SK-N-SH treated with all-trans-retinoic acid at 6 μM for 48 hours (cell line): ENCODE measurements around the gene KIAA0513.

Source experiments
- ATAC-seq: fragments of 200-7000 bp; cut with Tn5 transposase; 3 replicates; pipeline ENCODE4 v1.9.1; 2020; ENCODE audit warnings: mild to moderate bottlenecking, moderate library complexity
- ARNTL ChIP-seq: fragments of 450-650 bp; formaldehyde crosslinking; IDR thresholded peaks from 2 replicates; pipeline ENCODE4 v1.5.0; 2020; ENCODE audit warnings: low read depth, mild to moderate bottlenecking, moderate library complexity, borderline replicate concordance
- BACH2 ChIP-seq: fragments of 250-450 bp; sonication (Bioruptor Pico); IDR thresholded peaks from 2 replicates; pipeline ENCODE4 v1.9.0; 2021; ENCODE audit warnings: mild to moderate bottlenecking, borderline replicate concordance
- CREB5 ChIP-seq: fragments of 250-450 bp; sonication (Bioruptor Pico); IDR thresholded peaks from 2 replicates; pipeline ENCODE4 v1.5.1; 2020; ENCODE audit warnings: low read depth, mild to moderate bottlenecking, moderate library complexity
- CSDC2 ChIP-seq: fragments of 250-450 bp; sonication (Bioruptor Pico); IDR thresholded peaks from 2 replicates; pipeline ENCODE4 v1.5.0; 2020; ENCODE audit warnings: mild to moderate bottlenecking, moderate library complexity
- ESRRG ChIP-seq: fragments of 250-450 bp; sonication (Bioruptor Pico); IDR thresholded peaks from 2 replicates; pipeline ENCODE4 v1.6.1; 2021; ENCODE audit warnings: mild to moderate bottlenecking
- GLIS3 ChIP-seq: fragments of 250-450 bp; sonication (Bioruptor Pico); IDR thresholded peaks from 2 replicates; pipeline ENCODE4 v1.5.0; 2020; ENCODE audit warnings: mild to moderate bottlenecking, moderate library complexity
- OSR1 ChIP-seq: fragments of 250-450 bp; sonication (Bioruptor Pico); IDR thresholded peaks from 2 replicates; pipeline ENCODE4 v1.8.0; 2022; ENCODE audit warnings: moderate library complexity, mild to moderate bottlenecking, inconsistent platforms
- POU6F1 ChIP-seq: fragments of 250-450 bp; sonication (Bioruptor Pico); IDR thresholded peaks from 2 replicates; pipeline ENCODE4 v1.8.0; 2021; ENCODE audit warnings: low read depth, mild to moderate bottlenecking, moderate library complexity, borderline replicate concordance
- RARB ChIP-seq: fragments of 250-450 bp; sonication (Bioruptor Pico); IDR thresholded peaks from 2 replicates; pipeline ENCODE4 v1.8.0; 2021; ENCODE audit warnings: mild to moderate bottlenecking, moderate library complexity
- SNAI2 ChIP-seq: fragments of 250-450 bp; sonication (Bioruptor Pico); IDR thresholded peaks from 2 replicates; pipeline ENCODE4 v1.5.0; 2020; ENCODE audit warnings: mild to moderate bottlenecking, moderate library complexity
- TOX ChIP-seq: fragments of 250-450 bp; sonication (Bioruptor Pico); IDR thresholded peaks from 2 replicates; pipeline ENCODE4 v1.8.0; 2021; ENCODE audit warnings: mild to moderate bottlenecking, moderate library complexity, borderline replicate concordance
- ZC3H10 ChIP-seq: fragments of 250-450 bp; sonication (Bioruptor Pico); IDR thresholded peaks from 2 replicates; pipeline ENCODE4 v1.5.1; 2021; ENCODE audit warnings: mild to moderate bottlenecking, moderate library complexity
- ZFP3 ChIP-seq: fragments of 250-450 bp; sonication (Bioruptor Pico); IDR thresholded peaks from 2 replicates; pipeline ENCODE4 v1.5.0; 2020; ENCODE audit warnings: mild to moderate bottlenecking, moderate library complexity
- ZFP30 ChIP-seq: fragments of 450-650 bp; formaldehyde crosslinking; IDR thresholded peaks from 2 replicates; pipeline ENCODE4 v1.5.0; 2022; ENCODE audit warnings: mild to moderate bottlenecking, moderate library complexity
- ZNF565 ChIP-seq: fragments of 450-650 bp; formaldehyde crosslinking; conservative IDR thresholded peaks from 2 replicates; pipeline ENCODE4 v1.5.0; 2020; ENCODE audit warnings: low read depth, mild to moderate bottlenecking, moderate library complexity
- ZNF70 ChIP-seq: fragments of 450-650 bp; formaldehyde crosslinking; IDR thresholded peaks from 2 replicates; pipeline ENCODE4 v1.5.0; 2020; ENCODE audit warnings: mild to moderate bottlenecking, moderate library complexity
- ZNF8 ChIP-seq: fragments of 450-650 bp; formaldehyde crosslinking; IDR thresholded peaks from 2 replicates; pipeline ENCODE4 v1.5.0; 2020; ENCODE audit warnings: mild to moderate bottlenecking, moderate library complexity
- TF ChIP-seq, protein P1 (sequence below): fragments of 250-450 bp; sonication (Bioruptor Pico); IDR thresholded peaks from 2 replicates; pipeline ENCODE4 v1.8.0; 2020; ENCODE audit warnings: mild to moderate bottlenecking, moderate library complexity, borderline replicate concordance
- TF ChIP-seq, protein P2 (sequence below): fragments of 250-450 bp; sonication (Bioruptor Pico); IDR thresholded peaks from 2 replicates; pipeline ENCODE4 v1.5.0; 2020; ENCODE audit warnings: mild to moderate bottlenecking, moderate library complexity

KIAA0513 gene

GRCh38 chr16:85017151-85017550 is 10.4 kb upstream of the KIAA0513 start (continued):
- TF ChIP-seq BACH2 (CRISPR knock-in tag) (no peak), TOX (CRISPR knock-in tag) (no peak), ESRRG (no peak), OSR1 (CRISPR knock-in tag) (no peak), CSDC2 (no peak)

DNA sequence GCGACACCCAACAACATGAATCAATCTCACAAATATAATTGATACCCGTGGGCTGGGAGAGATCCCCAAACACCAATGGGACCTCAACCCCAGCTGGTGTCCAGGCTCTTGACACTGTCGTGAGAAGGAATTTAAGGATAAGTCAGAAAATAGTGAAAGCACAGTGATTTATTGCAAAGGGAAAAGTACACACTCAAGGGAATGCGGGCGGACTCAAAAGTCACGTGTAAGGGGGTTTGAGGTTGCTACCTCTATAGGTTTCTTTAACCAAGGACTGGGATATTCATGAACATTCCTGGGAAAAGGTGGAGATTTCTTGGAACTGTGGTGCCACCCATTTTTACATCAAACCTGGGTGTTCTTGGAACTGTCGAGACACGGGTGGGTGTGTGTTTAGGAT is 10.0 kb upstream of the KIAA0513 start:
- TF ChIP-seq ZNF565 (CRISPR knock-in tag) (no peak), CREB5 (CRISPR knock-in tag) (no peak), POU6F1 (no peak), ESRRG (no peak), ZFP3 (CRISPR knock-in tag) (no peak), ARNTL (no peak), SNAI2 (no peak), ZNF8 (CRISPR knock-in tag) (no peak), ZFP30 (no peak), GLIS3 (CRISPR knock-in tag) (no peak), ZC3H10 (CRISPR knock-in tag) (no peak), ZNF70 (CRISPR knock-in tag) (no peak)
- TF ChIP-seq, protein P1, sequence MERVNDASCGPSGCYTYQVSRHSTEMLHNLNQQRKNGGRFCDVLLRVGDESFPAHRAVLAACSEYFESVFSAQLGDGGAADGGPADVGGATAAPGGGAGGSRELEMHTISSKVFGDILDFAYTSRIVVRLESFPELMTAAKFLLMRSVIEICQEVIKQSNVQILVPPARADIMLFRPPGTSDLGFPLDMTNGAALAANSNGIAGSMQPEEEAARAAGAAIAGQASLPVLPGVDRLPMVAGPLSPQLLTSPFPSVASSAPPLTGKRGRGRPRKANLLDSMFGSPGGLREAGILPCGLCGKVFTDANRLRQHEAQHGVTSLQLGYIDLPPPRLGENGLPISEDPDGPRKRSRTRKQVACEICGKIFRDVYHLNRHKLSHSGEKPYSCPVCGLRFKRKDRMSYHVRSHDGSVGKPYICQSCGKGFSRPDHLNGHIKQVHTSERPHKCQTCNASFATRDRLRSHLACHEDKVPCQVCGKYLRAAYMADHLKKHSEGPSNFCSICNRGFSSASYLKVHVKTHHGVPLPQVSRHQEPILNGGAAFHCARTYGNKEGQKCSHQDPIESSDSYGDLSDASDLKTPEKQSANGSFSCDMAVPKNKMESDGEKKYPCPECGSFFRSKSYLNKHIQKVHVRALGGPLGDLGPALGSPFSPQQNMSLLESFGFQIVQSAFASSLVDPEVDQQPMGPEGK (CRISPR knock-in tag), result no peak
- TF ChIP-seq, protein P2, sequence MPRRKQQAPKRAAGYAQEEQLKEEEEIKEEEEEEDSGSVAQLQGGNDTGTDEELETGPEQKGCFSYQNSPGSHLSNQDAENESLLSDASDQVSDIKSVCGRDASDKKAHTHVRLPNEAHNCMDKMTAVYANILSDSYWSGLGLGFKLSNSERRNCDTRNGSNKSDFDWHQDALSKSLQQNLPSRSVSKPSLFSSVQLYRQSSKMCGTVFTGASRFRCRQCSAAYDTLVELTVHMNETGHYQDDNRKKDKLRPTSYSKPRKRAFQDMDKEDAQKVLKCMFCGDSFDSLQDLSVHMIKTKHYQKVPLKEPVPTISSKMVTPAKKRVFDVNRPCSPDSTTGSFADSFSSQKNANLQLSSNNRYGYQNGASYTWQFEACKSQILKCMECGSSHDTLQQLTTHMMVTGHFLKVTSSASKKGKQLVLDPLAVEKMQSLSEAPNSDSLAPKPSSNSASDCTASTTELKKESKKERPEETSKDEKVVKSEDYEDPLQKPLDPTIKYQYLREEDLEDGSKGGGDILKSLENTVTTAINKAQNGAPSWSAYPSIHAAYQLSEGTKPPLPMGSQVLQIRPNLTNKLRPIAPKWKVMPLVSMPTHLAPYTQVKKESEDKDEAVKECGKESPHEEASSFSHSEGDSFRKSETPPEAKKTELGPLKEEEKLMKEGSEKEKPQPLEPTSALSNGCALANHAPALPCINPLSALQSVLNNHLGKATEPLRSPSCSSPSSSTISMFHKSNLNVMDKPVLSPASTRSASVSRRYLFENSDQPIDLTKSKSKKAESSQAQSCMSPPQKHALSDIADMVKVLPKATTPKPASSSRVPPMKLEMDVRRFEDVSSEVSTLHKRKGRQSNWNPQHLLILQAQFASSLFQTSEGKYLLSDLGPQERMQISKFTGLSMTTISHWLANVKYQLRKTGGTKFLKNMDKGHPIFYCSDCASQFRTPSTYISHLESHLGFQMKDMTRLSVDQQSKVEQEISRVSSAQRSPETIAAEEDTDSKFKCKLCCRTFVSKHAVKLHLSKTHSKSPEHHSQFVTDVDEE (CRISPR knock-in tag), result no peak
- no peak for ATAC-seq

DNA sequence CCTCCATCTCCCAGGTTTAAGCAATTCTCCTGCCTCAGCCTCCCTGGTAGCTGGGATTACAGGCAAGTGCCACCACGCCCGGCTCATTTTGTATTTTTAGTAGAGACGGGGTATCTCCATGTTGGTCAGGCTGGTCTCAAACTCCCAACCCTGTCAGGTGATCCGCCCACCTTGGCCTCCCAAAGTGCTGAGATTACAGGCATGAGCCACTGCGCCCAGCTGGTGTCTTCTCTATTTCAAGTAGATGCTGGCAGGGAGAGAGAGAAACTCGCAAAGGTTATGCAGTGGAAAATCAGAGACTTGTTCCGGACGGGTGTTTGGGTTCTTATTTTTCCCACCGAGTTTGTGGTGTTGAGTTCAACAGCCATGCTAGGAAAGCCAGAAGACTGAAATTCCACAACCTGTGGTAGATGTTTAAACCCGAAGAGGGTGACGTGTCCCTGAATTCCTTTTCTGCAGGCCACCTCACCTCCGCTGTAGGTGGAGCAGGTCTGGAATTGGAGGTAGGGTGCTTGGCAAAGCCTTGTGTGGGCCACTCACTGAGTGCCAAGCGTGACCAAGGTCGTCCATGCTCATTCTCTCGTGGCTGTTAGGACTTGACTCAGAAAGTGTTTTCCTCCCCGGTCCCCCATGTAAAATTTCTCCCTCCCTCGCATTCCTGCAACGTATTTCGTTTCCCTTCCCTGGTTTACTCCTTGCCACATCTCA is 8.9 kb upstream of the KIAA0513 start:
- TF ChIP-seq ZFP3 (CRISPR knock-in tag) (no peak), TOX (CRISPR knock-in tag) (no peak), RARB (no peak), ESRRG (no peak), GLIS3 (CRISPR knock-in tag) (no peak)
- ATAC-seq, result no peak

GRCh38 chr16:85019659-85020245 is 7.8 kb upstream of the KIAA0513 start:
- no peak for ATAC-seq
- TF ChIP-seq ZNF70 (CRISPR knock-in tag) (no peak), CSDC2 (no peak), BACH2 (CRISPR knock-in tag) (no peak), ESRRG (no peak), TOX (CRISPR knock-in tag) (no peak), ZNF8 (CRISPR knock-in tag) (no peak), ZC3H10 (CRISPR knock-in tag) (no peak), ZNF565 (CRISPR knock-in tag) (no peak), SNAI2 (no peak), CREB5 (CRISPR knock-in tag) (no peak), GLIS3 (CRISPR knock-in tag) (no peak), ARNTL (no peak), RARB (no peak)
- TF ChIP-seq, protein P2 (CRISPR knock-in tag), result no peak
- TF ChIP-seq, protein P1 (CRISPR knock-in tag), result no peak
